Measurements from ENCODE around the gene DGKZ.
A peak's percentile ranks its signal among the peaks of the same experiment; 100 is the strongest.

The DGKZ gene

DNA sequence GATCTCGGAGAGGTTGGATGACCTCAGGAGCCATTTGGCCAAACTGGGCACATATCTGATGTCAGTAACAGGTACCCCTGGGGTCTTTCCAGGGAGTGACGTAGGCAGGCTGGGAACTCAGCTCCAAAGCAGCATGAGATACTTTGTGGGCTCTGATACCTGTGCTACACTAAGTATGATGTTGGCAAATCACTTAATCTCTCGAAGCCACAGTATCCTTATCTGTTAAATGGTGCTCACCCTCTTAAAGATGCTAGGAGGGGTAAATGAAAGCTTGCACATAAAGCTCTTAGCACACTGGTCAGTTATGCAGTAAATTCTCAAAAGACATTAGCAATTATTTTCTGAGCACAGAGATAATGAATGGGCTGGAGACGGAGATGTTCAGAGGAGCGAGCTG lies 17.1 kb upstream of the DGKZ start:
- DNase-seq (ENCODE audit: low read depth): no peak

DNA sequence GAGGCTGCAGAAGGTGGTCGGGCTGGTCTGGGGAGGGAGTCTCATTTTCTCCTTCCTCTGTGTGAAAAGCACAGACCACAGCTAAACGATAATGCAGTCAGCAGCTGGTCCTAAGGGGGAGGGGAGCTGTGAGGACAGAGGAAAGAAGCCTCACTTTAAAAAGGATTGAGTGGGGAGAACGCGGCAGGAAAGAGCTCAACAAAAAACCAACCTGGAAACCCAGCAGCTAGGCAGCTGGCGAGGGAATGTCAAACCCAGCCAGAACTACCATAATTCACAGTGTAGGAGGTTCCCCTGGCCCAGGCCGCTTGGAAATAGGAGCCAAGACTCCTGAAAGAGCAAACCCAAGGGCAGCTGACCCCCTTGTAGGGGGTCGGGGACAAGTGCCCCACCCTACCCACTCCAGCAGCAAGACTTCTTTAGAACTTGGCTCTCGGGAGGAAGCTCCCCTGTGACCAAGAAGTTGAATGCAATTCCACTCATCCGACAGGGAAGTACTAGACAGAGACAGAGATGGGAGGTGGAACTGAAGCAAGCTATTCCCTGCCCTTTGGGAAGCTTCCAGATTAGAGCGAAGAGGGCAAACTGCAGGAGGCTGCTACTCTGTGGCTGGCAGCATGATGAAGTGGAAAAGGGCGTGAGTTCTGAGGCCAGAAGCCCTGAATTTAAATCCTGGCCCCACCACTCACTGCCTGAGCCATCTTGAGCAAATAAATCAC lies 16.5 kb upstream of the DGKZ start:
- DNase-seq (ENCODE audit: low read depth): no peak

DNA sequence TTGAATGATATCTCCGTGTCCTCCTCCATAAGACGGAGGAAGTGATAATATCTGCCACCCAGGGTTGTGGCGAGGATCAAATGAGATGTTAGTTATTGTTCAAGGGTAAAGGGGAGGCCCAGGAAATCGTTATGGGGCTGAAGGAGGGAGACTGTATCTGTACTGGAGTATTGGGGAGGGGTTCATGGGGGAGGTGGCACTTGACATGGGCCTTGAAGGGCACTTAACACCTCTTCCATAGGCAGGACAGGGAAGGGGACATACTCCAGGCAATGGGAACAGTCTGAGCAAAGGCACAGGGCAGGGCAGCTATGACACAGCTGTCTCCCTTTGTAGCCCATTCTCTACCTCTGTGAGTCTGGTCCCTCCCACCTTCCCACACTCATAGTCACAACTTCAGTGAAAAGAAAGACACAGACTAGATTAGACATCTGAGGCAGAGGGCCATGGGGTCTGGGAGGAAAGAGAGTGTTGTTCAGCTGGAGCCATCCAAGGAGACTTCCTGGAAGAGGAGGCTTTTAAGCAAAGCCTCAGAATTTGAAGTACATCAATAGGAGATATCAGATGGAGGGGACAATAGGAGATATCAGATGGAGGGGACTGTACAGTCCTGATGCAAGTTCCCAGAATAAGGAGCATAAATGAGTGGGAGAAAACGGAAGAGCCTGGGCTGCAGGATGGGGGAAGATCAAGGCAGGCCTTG lies 15.8 kb upstream of the DGKZ start:
- peak; percentile 47 for DNase-seq (ENCODE audit: low read depth)

DNA sequence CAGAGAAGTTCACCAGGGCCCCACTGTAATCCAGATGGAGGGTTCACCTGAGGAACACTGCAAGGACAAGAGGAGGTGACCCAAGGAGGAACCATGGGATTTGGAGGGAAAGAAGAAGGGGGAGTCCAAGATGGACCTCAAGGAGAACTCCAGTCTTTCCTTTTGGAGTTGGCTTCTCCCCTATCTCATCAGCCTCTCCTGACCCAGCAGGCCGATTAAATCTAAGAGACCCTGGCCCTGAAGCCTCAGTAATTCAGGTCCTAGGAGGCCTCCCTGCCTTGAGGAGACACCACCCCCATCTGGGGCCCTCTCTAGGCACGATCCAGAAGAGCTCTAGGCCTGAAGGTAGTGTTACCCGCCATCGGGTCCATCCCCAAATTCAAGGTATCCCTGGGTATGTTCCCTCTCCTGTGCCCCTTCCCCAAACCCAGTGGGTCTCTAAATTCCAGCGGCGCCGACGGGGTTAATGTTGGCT lies 15.1 kb upstream of the DGKZ start:
- DNase-seq (ENCODE audit: low read depth): no peak

DNA sequence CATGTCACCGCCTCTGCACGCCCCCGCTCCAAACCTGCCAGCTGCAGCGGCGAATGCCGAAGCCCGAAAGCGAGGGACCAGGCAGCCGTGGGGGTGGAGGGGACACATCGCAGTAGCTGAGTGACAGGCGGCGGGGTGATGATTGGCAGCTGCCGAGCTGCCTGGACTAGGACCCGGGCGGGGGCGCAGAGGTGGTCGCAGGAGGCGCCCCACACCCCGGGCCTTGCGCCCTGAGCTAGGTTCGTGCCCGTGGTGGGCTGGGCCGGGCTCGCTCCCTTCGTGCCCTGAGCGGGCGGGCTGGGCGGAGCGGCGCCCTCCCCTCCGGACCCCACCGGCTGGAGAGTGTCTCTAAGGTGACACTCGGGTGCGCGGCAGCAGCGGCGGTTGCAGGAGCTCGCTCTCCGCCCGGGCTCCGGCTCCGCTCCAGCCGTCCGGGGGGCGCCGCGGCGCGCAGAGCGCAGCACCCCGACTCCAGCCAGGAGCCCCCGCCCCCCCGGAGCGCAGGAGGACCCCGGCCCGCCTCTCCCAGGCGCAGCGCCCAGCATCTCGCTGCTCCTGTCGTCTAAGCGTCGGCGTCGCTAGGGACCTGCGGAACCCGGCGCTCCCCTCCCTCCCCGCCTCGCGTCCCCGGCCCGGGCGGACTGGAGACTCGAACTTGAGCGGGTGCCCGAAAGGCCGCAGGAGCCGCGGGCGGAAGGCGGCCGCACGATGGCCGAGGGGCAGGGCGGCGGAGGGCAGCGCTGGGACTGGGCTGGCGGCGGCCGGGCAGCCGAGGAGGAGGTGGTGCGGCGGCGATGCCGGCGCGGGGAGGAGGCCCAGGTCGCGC lies 14.5 kb upstream of the DGKZ start:
- no peak for DNase-seq (ENCODE audit: low read depth)

DNA sequence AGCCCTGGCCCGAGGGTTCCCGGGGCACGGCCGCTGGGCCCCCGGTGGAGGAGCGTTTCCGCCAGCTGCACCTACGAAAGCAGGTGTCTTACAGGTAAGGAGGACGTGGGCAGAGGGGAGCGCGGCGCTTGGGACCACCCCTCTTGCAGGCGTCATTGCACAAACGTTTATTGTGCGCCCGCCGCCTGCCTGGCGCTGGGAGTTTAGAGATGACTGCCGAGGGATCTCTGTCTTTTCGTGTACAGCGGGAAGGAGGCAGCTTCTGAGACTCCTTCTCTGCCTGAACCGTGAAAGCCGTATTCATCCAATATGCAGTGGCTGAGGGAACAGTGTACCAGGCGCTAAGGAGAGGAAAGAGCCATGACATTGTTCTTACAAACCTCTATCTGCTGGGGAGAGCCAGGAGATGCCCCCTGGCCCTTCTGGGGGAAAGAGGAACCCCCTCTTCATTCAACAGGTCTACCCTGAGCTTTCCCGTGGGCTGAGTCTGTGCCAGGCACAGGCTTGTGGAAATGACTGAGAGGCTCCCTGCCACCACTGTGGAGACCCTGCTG lies 13.8 kb upstream of the DGKZ start:
- no peak for DNase-seq (ENCODE audit: low read depth)

DNA sequence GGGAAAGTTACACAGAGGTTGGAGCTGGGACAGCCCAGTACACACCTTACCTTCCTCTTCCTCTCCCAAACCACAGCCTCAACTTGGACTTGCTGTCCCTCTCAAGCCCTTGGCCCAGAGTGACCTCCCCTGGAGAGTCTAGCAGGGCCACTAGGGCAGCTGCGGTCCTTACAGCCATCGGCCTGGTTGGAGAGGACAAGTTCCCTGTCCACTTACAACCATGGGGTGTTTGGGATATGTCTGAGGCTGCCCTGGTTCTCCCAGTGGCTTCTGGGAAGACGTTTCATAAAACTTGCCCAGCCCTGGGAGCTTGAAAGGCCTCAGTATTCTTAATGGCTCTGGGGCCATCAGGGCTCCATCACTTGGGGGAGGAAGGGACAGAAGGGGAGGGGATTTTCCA lies 13.1 kb upstream of the DGKZ start:
- no peak for DNase-seq (ENCODE audit: low read depth)

DNA sequence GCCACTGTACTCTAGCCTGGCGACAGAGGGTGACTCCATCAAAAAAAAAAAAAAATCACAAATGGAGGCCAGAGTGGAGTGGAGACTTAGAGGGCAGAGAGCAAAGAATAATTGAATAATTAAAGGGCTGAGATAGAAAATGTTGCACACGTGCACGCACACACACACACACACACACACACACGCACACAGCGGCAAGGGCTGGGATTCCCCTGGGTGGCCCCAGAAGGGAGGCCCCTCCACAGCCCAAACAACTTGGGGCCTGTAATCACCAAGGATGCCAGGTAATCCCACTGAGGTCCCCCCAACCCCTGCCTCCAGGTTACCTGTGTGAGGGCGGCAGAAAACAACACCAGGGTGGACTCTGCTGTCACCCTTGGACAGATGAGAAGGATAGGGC lies 12.0 kb upstream of the DGKZ start:
- no peak for DNase-seq (ENCODE audit: low read depth)

DNA sequence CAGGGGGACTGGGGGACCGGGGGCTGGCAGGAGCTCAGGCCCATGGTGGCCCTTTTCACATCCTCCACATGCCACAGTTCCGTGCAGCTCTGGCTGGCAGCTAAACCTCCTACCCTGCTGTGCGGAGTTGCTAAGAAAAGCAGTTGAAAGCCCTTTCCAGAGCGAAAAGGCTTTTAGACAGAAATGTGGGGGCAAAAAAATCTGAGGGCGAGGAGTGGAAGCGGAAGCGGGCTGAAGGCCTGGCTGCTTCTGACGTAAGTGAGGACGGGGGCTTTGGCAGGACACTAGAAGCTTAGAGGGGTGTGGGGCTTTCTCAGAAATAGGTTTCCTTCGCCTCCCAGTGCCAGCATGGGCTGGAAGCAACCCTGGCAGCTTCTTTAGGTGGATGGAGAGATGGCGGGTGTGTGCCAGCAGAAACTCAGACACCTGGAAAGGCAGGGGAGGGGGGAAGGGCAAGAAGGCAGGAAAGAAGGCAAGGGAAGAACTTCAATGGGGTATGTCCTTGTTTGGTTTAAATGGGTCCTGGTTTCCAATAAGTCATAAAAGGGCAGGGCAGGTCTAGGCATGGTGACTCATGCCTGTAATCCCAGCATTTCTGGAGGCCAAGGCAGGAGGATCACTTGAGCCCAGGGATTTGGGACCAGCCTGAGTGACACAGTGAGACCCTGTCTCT lies 11.2 kb upstream of the DGKZ start:
- DNase-seq (ENCODE audit: low read depth): no peak

DNA sequence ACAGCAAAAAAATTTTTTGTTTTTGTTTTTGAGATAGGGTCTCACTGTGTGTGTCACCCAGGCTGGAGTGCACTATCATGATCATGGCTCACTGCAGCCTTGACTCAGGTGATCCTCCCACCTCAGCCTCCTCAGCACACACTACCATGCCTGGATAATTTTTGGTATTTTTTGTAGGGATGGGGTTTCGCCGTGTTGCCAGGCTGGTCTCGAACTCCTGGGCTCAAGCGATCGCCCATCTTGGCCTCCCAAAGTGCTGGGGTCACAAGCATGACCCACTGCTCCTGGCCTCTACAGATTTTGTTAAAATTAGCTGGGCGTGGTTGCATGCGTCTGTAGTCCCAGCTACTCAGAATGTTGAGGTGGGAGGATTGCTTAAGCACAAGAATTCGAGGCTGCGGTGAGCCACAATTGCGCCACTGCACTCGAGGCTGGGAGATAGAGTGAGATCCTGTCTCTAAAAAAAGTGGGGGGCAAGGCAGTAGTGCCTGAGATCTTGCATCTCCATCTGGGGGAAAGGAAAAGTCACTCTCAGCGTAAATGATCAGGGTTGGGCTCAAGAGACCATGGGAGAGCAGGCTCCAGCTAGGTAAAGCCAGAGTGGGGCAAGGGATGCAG lies 10.6 kb upstream of the DGKZ start:
- no peak for DNase-seq (ENCODE audit: low read depth)

DNA sequence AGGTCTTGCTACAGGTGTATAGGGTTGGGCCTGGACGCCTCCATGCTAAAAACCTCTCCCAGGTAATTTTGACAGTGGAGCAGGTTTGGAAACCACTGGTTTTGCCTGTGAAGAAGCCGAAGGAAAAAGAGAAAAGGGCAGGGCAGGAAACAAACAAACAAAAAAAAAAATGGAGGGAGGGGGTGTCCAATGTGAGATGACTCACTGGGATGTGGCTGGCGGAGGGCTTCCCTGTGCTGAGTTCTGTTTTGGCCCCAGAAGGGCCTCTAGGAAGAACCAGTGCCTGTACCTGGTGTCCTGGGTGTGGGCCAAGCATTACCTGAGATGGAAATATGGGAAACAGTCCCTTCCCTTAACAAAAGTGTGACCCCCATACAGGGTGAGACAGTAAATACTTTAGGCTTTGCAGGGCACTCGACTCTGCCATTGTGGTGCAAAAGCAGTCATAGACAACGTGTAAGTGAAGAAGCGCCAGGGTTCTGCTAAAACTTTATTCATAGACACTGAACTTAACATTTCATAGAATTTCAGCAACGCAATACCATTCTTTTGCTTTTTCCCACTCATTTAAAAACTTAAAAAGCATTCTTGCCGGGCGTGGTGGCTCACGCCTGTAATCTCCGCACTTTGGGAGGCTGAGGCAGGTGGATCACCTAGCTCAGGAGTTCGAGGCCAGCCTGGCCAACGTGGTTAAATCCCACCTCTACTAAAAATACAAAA lies 9.5 kb upstream of the DGKZ start:
- no peak for DNase-seq (ENCODE audit: low read depth)

DNA sequence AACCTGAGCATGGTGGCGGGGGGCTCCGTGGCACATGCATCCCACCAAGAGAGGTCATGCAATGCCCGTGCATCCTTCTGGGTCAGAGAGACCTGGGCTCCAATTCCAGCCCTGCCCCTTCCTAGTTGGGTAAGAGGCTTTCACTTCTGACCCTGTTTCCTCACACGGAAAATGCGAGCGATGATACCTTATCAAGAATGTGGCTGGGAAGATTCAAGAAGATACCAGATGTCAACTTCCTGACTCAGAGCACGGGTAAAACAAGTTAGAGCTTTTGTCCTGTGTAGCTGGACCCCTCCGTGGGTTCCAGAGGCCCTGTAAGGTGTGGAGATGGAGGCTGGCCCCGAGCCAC lies 8.7 kb upstream of the DGKZ start:
- DNase-seq (ENCODE audit: low read depth): no peak

DNA sequence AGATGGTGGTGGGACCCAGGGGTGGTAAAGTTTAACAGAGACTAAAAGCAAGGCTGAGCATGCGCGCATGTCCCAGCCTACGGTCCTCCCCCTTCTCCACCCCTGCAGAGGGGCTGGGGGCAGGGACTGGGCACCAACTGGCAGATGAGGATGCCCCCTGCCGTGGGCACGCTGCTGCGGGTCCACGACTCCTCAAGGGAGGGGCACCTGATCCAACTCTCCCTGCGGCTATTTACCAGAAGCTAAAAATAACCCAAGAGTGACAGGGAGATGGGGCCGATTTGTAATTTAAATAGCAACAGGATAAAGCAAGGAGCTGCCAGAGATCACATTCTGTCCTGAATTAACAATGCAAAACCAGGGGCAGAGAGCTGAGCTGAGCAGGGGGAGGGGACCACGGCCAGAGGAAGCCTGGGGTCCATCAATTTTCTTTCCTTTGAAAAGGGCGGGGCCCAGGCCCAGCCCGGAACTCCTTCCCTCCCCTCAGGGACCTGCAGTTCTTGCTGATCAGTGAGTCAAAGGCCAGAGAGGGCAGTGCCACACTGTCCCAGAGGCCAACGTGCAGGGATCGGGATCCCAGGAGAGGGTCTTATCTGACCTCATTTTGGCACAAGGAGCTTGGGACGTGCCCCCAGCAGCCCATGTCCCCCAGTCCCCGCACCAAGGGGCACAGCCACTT lies 8.1 kb upstream of the DGKZ start:
- DNase-seq (ENCODE audit: low read depth): no peak

DNA sequence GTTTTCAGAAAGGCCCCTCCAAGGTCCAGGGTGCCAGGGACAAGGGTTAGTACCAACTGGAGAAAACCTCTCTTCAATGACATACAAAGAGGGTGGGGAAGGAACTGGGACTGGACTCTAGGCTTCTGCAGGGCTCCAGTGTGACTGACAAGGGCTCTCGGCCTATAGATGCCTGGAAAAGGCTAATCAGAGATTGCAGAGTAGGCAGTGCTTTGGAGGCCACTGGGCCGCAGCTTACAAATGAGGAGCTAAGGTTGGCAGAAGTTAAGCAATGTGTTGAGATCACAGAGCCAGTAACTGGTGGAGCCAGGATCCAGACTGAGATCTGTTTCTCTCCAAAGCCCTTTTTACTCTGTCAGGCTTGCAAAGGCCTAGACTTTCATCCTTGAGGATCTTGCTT lies 7.4 kb upstream of the DGKZ start:
- no peak for DNase-seq (ENCODE audit: low read depth)

DNA sequence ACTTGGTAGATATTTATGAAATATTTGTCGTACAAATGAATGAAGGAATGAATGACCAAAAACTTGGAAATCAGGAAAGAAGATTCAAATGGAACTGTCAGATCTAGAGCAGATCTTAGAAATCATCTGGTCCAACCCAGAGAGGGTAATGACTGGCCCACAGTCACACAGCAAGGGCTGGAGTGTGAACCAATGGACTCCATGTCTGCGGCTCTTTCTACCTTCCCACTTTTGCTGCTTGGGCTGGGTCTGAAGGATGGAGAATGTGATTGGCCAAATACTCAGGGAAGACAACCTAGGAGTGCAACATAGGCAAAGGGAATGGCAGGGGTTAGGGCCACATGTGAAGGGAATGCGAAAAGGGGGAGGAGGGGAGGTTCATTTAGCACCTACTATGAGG lies 5.8 kb upstream of the DGKZ start:
- no peak for DNase-seq (ENCODE audit: low read depth)

DNA sequence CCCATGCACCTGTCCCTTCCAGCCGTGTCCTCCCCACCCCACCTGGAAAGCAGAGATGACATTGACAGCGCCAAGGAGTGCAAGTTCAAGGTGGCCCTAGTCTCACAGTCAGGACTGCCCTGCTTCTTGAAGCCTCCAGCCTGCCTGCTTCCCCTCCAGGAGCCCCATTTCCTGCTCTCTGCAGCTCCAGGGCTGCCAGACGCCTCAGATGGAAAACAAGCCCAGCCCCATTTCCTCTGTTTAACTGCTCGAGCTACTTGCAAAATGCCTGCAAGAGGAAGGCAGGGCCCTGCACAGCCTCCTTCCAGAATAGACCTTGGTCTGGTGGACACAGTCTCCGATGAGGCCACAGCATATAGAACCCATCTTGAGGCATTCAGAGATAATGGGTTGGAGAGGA lies 5.0 kb upstream of the DGKZ start:
- no peak for DNase-seq (ENCODE audit: low read depth)

DNA sequence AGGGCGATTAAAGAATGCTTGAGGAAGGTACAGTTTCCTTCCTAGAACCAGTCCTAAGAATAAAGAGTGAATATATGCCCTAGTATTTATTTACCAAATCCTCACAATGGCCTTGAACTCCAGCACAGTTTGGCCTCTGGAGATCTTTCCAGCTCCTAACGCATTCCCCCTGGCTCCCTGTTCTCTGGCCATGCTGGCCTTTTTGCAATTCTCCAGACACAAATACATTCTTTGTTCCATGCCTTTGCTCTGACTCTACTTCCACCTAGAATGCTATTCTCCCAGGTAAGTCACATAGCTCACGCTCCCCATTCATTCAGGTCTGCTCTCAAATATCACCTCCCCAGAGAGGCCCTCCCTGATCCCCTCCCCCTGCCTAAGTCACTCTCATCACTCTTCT lies 3.7 kb upstream of the DGKZ start:
- no peak for DNase-seq (ENCODE audit: low read depth)

DNA sequence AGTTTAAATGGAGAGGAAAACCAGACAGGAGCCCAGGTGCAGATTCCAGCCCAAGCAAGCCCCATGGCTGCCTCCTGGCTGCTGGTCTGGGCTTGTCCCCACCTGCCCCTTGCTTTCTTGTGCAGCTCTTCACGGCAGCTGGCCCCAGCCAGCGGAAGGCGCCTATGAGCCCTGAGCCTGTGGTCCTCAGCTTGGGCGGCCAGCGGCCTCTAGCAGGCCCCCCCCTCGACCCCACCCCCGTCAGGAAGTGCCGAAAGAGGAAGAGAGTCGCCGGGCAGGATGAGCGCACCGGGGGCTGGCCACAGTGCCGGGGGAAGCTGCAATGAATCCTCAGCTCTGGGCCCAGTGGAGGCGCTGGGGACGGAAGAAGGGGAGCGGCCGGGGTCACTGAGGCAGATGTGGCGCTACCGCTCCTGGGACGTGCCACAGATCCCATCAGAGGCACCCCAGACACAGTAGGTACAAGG lies 2.1 kb upstream of the DGKZ start:
- no peak for DNase-seq (ENCODE audit: low read depth)

DNA sequence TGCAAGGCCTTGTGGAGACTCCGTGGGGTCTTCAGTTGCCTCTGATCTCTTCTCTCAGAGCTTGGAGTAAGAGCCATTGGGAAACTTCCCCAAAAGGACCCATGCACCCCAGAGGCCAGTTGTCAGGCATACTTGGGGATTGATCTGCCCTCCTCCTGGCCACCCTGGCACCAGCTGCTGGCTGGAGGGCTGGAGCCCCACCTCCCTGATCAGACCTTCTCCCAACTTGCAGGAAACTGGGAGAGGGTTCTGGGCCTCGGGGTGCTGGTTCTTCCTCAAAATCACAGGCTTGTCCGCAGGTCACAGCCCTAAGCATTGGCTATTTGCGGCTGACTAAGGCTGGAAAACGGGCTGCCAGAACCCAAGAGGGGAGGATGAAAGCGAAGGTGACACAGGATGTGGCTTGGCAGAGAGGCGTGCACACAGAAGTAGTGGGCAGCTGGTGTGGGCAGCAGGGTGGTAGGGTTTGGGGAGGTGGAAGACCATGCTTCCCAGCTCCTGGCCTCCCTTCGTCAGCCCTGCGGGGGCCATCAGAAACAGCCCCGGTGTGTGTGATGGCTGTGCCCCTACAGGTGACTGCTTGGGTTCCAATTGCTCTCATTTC lies 1.3 kb upstream of the DGKZ start:
- no peak for DNase-seq (ENCODE audit: low read depth)
